ENCODE data around the gene GNMT. TPM values are rescaled to one million over a fixed set of nuclear protein-coding genes. Genes with fewer than 3 reads are reported as not detected.

The GNMT gene
- total and polyA plus RNA-seq, 4 experiments from 2014 or later = 0.36 to 1.2 (median 1.1) TPM; not detected in 1

GRCh38 chr6:42935322-42935721, 25.2 kb upstream of the GNMT start:
- peaks cover 44 to 72% of the 10 kb centered on the region in 2 donors for H3K36me3 Mint-ChIP-seq
- H3K4me1 Mint-ChIP-seq = peaks cover 24 to 58% (median 34%) of the 10 kb centered on the region in 4 donors

GRCh38 chr6:42936398-42936797, 24.2 kb upstream of the GNMT start:
- intact Hi-C loops (cut with micrococcal nuclease) = no loop called here
- CTCF ChIA-PET (ENCODE audit: partially characterized antibody) = interaction anchor here (0.6 to 1.1 kb wide), 2 partner anchors 42 to 205 kb away, joined by 3 to 4 read pairs; partner anchors contain the start of gene PEX6
- no peaks in the 10 kb centered on the region for H3K27me3 Mint-ChIP-seq
- no peak for DNase-seq
- Histone ChIP-seq H3K27me3 (ENCODE audit: insufficient read depth, low read length) (no peaks in the 10 kb centered on the region), H3K27ac (ENCODE audit: low read depth, low read length) (no peak overlapping the region), H3K36me3 (ENCODE audit: insufficient read depth, low read length) (peaks cover 72% of the 10 kb centered on the region), H3K4me3 (ENCODE audit: low read length in 2 of 2) (no peak overlapping the region), H3K4me1 (ENCODE audit: insufficient read depth, low read length) (peaks cover 32% of the 10 kb centered on the region), H3K9me3 (ENCODE audit: control insufficient read depth in 1 of 2, low read length in 2 of 2) (no peaks in the 10 kb centered on the region)
- H3K27ac Mint-ChIP-seq = peak overlapping the region in 2 of 7 donors; percentile 19 to 46
- no peaks in the 10 kb centered on the region for H3K9me3 Mint-ChIP-seq
- H3K4me1 Mint-ChIP-seq = peaks cover 23 to 47% (median 27%) of the 10 kb centered on the region in 4 donors
- peaks cover 44 to 75% of the 10 kb centered on the region in 2 donors for H3K36me3 Mint-ChIP-seq
- no peak overlapping the region for H3K4me3 Mint-ChIP-seq
- POLR2A ChIA-PET (ENCODE audit: partially characterized antibody) = interaction anchor here (0.7 to 1.4 kb wide), 2 partner anchors 43 to 77 kb away, joined by 3 read pairs; partner anchors contain the start of genes KLHDC3, MEA1 and PEX6

More at GRCh38 chr6:42935322-42935721, 25.2 kb upstream of the GNMT start:
- no peaks in the 10 kb centered on the region for H3K27me3 ChIP-seq (ENCODE audit: insufficient read depth, low read length)
- no peaks in the 10 kb centered on the region for H3K9me3 ChIP-seq (ENCODE audit: control insufficient read depth in 1 of 2, low read length in 2 of 2)
- Mint-ChIP-seq H3K9me3 (no peaks in the 10 kb centered on the region), H3K27ac (peak overlapping the region in 1 of 7 donors; percentile 46), H3K4me3 (no peak overlapping the region), H3K27me3 (no peaks in the 10 kb centered on the region)
- H3K4me1 ChIP-seq (ENCODE audit: insufficient read depth, low read length) = peaks cover 43% of the 10 kb centered on the region
- POLR2A ChIA-PET (ENCODE audit: partially characterized antibody) = interaction anchor here (1.2 kb wide), 1 partner anchor 49 kb away, joined by 3 read pairs; the partner anchor contains the start of gene PPP2R5D
- H3K27ac ChIP-seq (ENCODE audit: low read depth, low read length) = no peak overlapping the region
- intact Hi-C loops (cut with micrococcal nuclease) = no loop called here
- CTCF ChIA-PET (ENCODE audit: partially characterized antibody) = interaction anchor here (0.8 kb wide), 1 partner anchor 208 kb away, joined by 4 read pairs; no protein-coding TSS in a partner anchor
- H3K36me3 ChIP-seq (ENCODE audit: insufficient read depth, low read length) = peaks cover 69% of the 10 kb centered on the region
- H3K4me3 ChIP-seq (ENCODE audit: low read length in 2 of 2) = no peak overlapping the region
- DNase-seq = no peak

- H3K27me3 Mint-ChIP-seq = no peaks in the 10 kb centered on the region
These were observed 22.8 kb upstream of the GNMT start for GRCh38 chr6:42937548-42938427.

GRCh38 chr6:42938428-42938796, 22.1 kb upstream of the GNMT start:
- Mint-ChIP-seq H3K4me1 (peaks cover 7 to 29% (median 9%) of the 10 kb centered on the region in 4 donors), H3K9me3 (no peaks in the 10 kb centered on the region)

More at GRCh38 chr6:42937548-42938427, 22.8 kb upstream of the GNMT start:
- ChIA-PET POLR2A (ENCODE audit: partially characterized antibody) (interaction anchor here (0.8 to 3.2 kb wide), 3 partner anchors 8 to 76 kb away, joined by 3 to 18 read pairs (median 3); partner anchors contain the start of genes CNPY3, KLHDC3 and MEA1), CTCF (ENCODE audit: partially characterized antibody) (interaction anchor here (0.7 to 1.1 kb wide), 3 partner anchors 9 to 41 kb away, joined by 3 to 4 read pairs (median 4); partner anchors contain the start of genes CNPY3 and PEX6)
- no peak for DNase-seq
- Mint-ChIP-seq H3K4me1 (peaks cover 13 to 35% (median 15%) of the 10 kb centered on the region in 4 donors), H3K4me3 (no peak overlapping the region), H3K36me3 (peaks cover 36 to 69% of the 10 kb centered on the region in 2 donors), H3K9me3 (no peaks in the 10 kb centered on the region), H3K27ac (peak overlapping the region in 5 of 7 donors; percentile 30 to 90 (median 67))
- intact Hi-C loops (cut with micrococcal nuclease) = no loop called here
- Histone ChIP-seq H3K4me1 (ENCODE audit: insufficient read depth, low read length) (peaks cover 20% of the 10 kb centered on the region), H3K9me3 (ENCODE audit: control insufficient read depth in 1 of 2, low read length in 2 of 2) (no peaks in the 10 kb centered on the region), H3K27me3 (ENCODE audit: insufficient read depth, low read length) (no peaks in the 10 kb centered on the region), H3K27ac (ENCODE audit: low read depth, low read length) (no peak overlapping the region), H3K4me3 (ENCODE audit: low read length in 2 of 2) (no peak overlapping the region), H3K36me3 (ENCODE audit: insufficient read depth, low read length) (peaks cover 66% of the 10 kb centered on the region)

GRCh38 chr6:42938987-42939809, 21.4 kb upstream of the GNMT start:
- H3K36me3 Mint-ChIP-seq = peaks cover 32 to 64% of the 10 kb centered on the region in 2 donors

More at GRCh38 chr6:42938428-42938796, 22.1 kb upstream of the GNMT start:
- H3K36me3 Mint-ChIP-seq = peaks cover 31 to 65% of the 10 kb centered on the region in 2 donors
- H3K27me3 ChIP-seq (ENCODE audit: insufficient read depth, low read length) = no peaks in the 10 kb centered on the region
- H3K9me3 ChIP-seq (ENCODE audit: control insufficient read depth in 1 of 2, low read length in 2 of 2) = no peaks in the 10 kb centered on the region
- H3K4me3 ChIP-seq (ENCODE audit: low read length in 2 of 2) = no peak overlapping the region
- peaks cover 13% of the 10 kb centered on the region for H3K4me1 ChIP-seq (ENCODE audit: insufficient read depth, low read length)
- H3K27me3 Mint-ChIP-seq = no peaks in the 10 kb centered on the region
- H3K36me3 ChIP-seq (ENCODE audit: insufficient read depth, low read length) = peaks cover 62% of the 10 kb centered on the region
- ChIA-PET CTCF (ENCODE audit: partially characterized antibody) (interaction anchor here (1.0 kb wide), 1 partner anchor 9 kb away, joined by 4 read pairs; the partner anchor contains the start of gene CNPY3), POLR2A (ENCODE audit: partially characterized antibody) (interaction anchor here (3.2 kb wide), 1 partner anchor 9 kb away, joined by 18 read pairs; the partner anchor contains the start of gene CNPY3)
- intact Hi-C loops (cut with micrococcal nuclease) = no loop called here
- DNase-seq = no peak
- H3K27ac Mint-ChIP-seq = peak overlapping the region in 2 of 7 donors; percentile 37 to 67
- no peak overlapping the region for H3K4me3 Mint-ChIP-seq
- no peak overlapping the region for H3K27ac ChIP-seq (ENCODE audit: low read depth, low read length)

GRCh38 chr6:42939810-42940167, 20.8 kb upstream of the GNMT start:
- ChIA-PET CTCF (ENCODE audit: partially characterized antibody) (interaction anchor here (1.1 kb wide), 1 partner anchor 566 kb away, joined by 3 read pairs; no protein-coding TSS in a partner anchor), POLR2A (ENCODE audit: partially characterized antibody) (interaction anchor here (0.9 to 3.2 kb wide), 2 partner anchors 10 to 39 kb away, joined by 4 to 18 read pairs; partner anchors contain the start of genes CNPY3 and PEX6)
- no peak overlapping the region for H3K4me3 ChIP-seq (ENCODE audit: low read length in 2 of 2)
- H3K4me1 ChIP-seq (ENCODE audit: insufficient read depth, low read length) = no peaks in the 10 kb centered on the region
- peaks cover 53% of the 10 kb centered on the region for H3K36me3 ChIP-seq (ENCODE audit: insufficient read depth, low read length)
- Mint-ChIP-seq H3K27me3 (no peaks in the 10 kb centered on the region), H3K4me1 (peaks cover 0 to 19% (median 4%) of the 10 kb centered on the region in 4 donors), H3K9me3 (no peaks in the 10 kb centered on the region), H3K27ac (peak overlapping the region in 2 of 7 donors; percentile 35 to 75), H3K36me3 (peaks cover 32 to 64% of the 10 kb centered on the region in 2 donors), H3K4me3 (no peak overlapping the region)
- no peak overlapping the region for H3K27ac ChIP-seq (ENCODE audit: low read depth, low read length)
- H3K9me3 ChIP-seq (ENCODE audit: control insufficient read depth in 1 of 2, low read length in 2 of 2) = no peaks in the 10 kb centered on the region
- intact Hi-C loops (cut with micrococcal nuclease) = no loop called here
- H3K27me3 ChIP-seq (ENCODE audit: insufficient read depth, low read length) = no peaks in the 10 kb centered on the region
- no peak for DNase-seq

More at GRCh38 chr6:42938987-42939809, 21.4 kb upstream of the GNMT start:
- ChIA-PET POLR2A (ENCODE audit: partially characterized antibody) (interaction anchor here (3.2 kb wide), 1 partner anchor 10 kb away, joined by 18 read pairs; the partner anchor contains the start of gene CNPY3), CTCF (ENCODE audit: partially characterized antibody) (interaction anchor here (1.0 kb wide), 1 partner anchor 10 kb away, joined by 4 read pairs; the partner anchor contains the start of gene CNPY3)
- Histone ChIP-seq H3K27me3 (ENCODE audit: insufficient read depth, low read length) (no peaks in the 10 kb centered on the region), H3K9me3 (ENCODE audit: control insufficient read depth in 1 of 2, low read length in 2 of 2) (no peaks in the 10 kb centered on the region), H3K36me3 (ENCODE audit: insufficient read depth, low read length) (peaks cover 59% of the 10 kb centered on the region), H3K27ac (ENCODE audit: low read depth, low read length) (no peak overlapping the region), H3K4me1 (ENCODE audit: insufficient read depth, low read length) (peaks cover 6% of the 10 kb centered on the region), H3K4me3 (ENCODE audit: low read length in 2 of 2) (no peak overlapping the region)
- no peak overlapping the region for H3K4me3 Mint-ChIP-seq
- intact Hi-C loops (cut with micrococcal nuclease) = no loop called here
- peak overlapping the region in 5 of 7 donors; percentile 9 to 60 (median 35) for H3K27ac Mint-ChIP-seq
- H3K4me1 Mint-ChIP-seq = peaks cover 2 to 21% (median 5%) of the 10 kb centered on the region in 4 donors
- H3K9me3 Mint-ChIP-seq = no peaks in the 10 kb centered on the region
- no peak for DNase-seq
- H3K27me3 Mint-ChIP-seq = no peaks in the 10 kb centered on the region
